ENCODE measurements around the gene DYNC2H1.

GRCh38 chr11:103170865-103171264 is 61.6 kb downstream of the DYNC2H1 start:
- TF ChIP-seq TAF1 (conservative IDR thresholded peaks at IDR 0.05) (no peak), YY1 (IDR thresholded peaks at IDR 0.05) (no peak), FOXA1 (IDR thresholded peaks at IDR 0.05) (no peak), RXRA (IDR thresholded peaks at IDR 0.05) (no peak), MAX (IDR thresholded peaks at IDR 0.05) (no peak), ATF3 (IDR thresholded peaks at IDR 0.05) (no peak)
- TF ChIP-seq, protein P1, sequence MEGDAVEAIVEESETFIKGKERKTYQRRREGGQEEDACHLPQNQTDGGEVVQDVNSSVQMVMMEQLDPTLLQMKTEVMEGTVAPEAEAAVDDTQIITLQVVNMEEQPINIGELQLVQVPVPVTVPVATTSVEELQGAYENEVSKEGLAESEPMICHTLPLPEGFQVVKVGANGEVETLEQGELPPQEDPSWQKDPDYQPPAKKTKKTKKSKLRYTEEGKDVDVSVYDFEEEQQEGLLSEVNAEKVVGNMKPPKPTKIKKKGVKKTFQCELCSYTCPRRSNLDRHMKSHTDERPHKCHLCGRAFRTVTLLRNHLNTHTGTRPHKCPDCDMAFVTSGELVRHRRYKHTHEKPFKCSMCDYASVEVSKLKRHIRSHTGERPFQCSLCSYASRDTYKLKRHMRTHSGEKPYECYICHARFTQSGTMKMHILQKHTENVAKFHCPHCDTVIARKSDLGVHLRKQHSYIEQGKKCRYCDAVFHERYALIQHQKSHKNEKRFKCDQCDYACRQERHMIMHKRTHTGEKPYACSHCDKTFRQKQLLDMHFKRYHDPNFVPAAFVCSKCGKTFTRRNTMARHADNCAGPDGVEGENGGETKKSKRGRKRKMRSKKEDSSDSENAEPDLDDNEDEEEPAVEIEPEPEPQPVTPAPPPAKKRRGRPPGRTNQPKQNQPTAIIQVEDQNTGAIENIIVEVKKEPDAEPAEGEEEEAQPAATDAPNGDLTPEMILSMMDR (IDR thresholded peaks at IDR 0.05; ENCODE audit: low read depth, low read length, missing input control) = no peak
- TF ChIP-seq, protein P2, sequence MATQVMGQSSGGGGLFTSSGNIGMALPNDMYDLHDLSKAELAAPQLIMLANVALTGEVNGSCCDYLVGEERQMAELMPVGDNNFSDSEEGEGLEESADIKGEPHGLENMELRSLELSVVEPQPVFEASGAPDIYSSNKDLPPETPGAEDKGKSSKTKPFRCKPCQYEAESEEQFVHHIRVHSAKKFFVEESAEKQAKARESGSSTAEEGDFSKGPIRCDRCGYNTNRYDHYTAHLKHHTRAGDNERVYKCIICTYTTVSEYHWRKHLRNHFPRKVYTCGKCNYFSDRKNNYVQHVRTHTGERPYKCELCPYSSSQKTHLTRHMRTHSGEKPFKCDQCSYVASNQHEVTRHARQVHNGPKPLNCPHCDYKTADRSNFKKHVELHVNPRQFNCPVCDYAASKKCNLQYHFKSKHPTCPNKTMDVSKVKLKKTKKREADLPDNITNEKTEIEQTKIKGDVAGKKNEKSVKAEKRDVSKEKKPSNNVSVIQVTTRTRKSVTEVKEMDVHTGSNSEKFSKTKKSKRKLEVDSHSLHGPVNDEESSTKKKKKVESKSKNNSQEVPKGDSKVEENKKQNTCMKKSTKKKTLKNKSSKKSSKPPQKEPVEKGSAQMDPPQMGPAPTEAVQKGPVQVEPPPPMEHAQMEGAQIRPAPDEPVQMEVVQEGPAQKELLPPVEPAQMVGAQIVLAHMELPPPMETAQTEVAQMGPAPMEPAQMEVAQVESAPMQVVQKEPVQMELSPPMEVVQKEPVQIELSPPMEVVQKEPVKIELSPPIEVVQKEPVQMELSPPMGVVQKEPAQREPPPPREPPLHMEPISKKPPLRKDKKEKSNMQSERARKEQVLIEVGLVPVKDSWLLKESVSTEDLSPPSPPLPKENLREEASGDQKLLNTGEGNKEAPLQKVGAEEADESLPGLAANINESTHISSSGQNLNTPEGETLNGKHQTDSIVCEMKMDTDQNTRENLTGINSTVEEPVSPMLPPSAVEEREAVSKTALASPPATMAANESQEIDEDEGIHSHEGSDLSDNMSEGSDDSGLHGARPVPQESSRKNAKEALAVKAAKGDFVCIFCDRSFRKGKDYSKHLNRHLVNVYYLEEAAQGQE (IDR thresholded peaks at IDR 0.05) = no peak

Data from liver (tissue), 3 donors.